GM18499 (cell line): ENCODE data around the gene SLC16A12.

ENCODE experiments used
- ATAC-seq: cut with Tn5 transposase; IDR thresholded peaks from one replicate; pipeline ENCODE4 v1.9.1; 2021; ENCODE audit warnings: moderate number of reproducible peaks; ENCODE audit not compliant: insufficient read depth, unreplicated experiment

Gene SLC16A12

GRCh38 chr10:89535171-89536012, at the start of gene SLC16A12:
SLC16A12 (minus strand) TSS chr10:89535594; CDS start chr10:89462578, 73,016 bp downstream.
- no peak for ATAC-seq

GRCh38 chr10:89582022-89582421, 46.6 kb upstream of the SLC16A12 start:
- no peak for ATAC-seq

- no peak for ATAC-seq
Observed at GRCh38 chr10:89580243-89580642, 44.8 kb upstream of the SLC16A12 start.

- ATAC-seq: no peak
Observed at GRCh38 chr10:89576696-89577095, 41.3 kb upstream of the SLC16A12 start.

GRCh38 chr10:89576022-89576421, 40.6 kb upstream of the SLC16A12 start:
- ATAC-seq: no peak

GRCh38 chr10:89575031-89575430, 39.6 kb upstream of the SLC16A12 start:
- ATAC-seq: no peak

- no peak for ATAC-seq
Observed at GRCh38 chr10:89574368-89574767, 39.0 kb upstream of the SLC16A12 start.

GRCh38 chr10:89567576-89568245, 32.3 kb upstream of the SLC16A12 start:
- ATAC-seq: no peak

- ATAC-seq: no peak
Observed at GRCh38 chr10:89566992-89567391, 31.6 kb upstream of the SLC16A12 start.

GRCh38 chr10:89566095-89566950, 30.9 kb upstream of the SLC16A12 start:
- no peak for ATAC-seq

- ATAC-seq: no peak
Observed at GRCh38 chr10:89565180-89565579, 29.8 kb upstream of the SLC16A12 start.

- no peak for ATAC-seq
Observed at GRCh38 chr10:89563861-89564478, 28.6 kb upstream of the SLC16A12 start.

GRCh38 chr10:89563311-89563710, 27.9 kb upstream of the SLC16A12 start:
- ATAC-seq: no peak

- no peak for ATAC-seq
Observed at GRCh38 chr10:89556600-89556999, 21.2 kb upstream of the SLC16A12 start.

- ATAC-seq: no peak
Observed at GRCh38 chr10:89555688-89556445, 20.5 kb upstream of the SLC16A12 start.

- ATAC-seq: no peak
Observed at GRCh38 chr10:89554433-89554832, 19.0 kb upstream of the SLC16A12 start.

- no peak for ATAC-seq
Observed at GRCh38 chr10:89553064-89553734, 17.8 kb upstream of the SLC16A12 start.

- no peak for ATAC-seq
Observed at GRCh38 chr10:89552213-89552612, 16.8 kb upstream of the SLC16A12 start.

- no peak for ATAC-seq
Observed at GRCh38 chr10:89550509-89550908, 15.1 kb upstream of the SLC16A12 start.
